Caco-2 (cell line): ENCODE data around the gene SEMA4D. TPM values are rescaled to one million over a fixed set of nuclear protein-coding genes. Genes with fewer than 3 reads are reported as not detected.

Source experiments
- BruUV-seq: library from RNA; stranded (reverse); fragments of 400-500 nt; replicated peaks from 2 replicates; lab custom pipeline; 2021; lab: Mats Ljungman, UMichigan
- CTCF ChIA-PET: fragments of 300-600 bp; sonication (Branson Sonifier 250); formaldehyde crosslinking; loops from one replicate; lab custom pipeline; 2022; ENCODE audit warnings: antibody characterized with exemption; lab: Charles Lee
- POLR2A ChIA-PET: fragments of 300-600 bp; sonication (Branson Sonifier 250); formaldehyde crosslinking; loops from one replicate; lab custom pipeline; 2022; ENCODE audit warnings: antibody characterized with exemption; lab: Charles Lee
- DNase-seq, 2 experiments: peaks; one replicate each; pipeline versions ENCODE4 v3.0.0 to v3.0.0-alpha.2; 2020 to 2022
- H3K27me3 ChIP-seq: replicated peaks from 2 replicates; pipeline ENCODE4 v1.6.0; 2011; ENCODE audit warnings: low read length; ENCODE audit not compliant: control insufficient read depth, insufficient read depth
- H3K36me3 ChIP-seq: 2 replicates; pipeline ENCODE4 v1.5.1; 2011; ENCODE audit warnings: low read length; ENCODE audit not compliant: control insufficient read depth, insufficient read depth
- H3K4me1 ChIP-seq: fragments of 250-450 bp; sonication (Bioruptor Pico); 2 replicates; pipeline ENCODE4 v1.5.1; 2020; ENCODE audit warnings: mild to moderate bottlenecking
- H3K4me3 ChIP-seq: 2 replicates; pipeline ENCODE4 v1.5.1; 2011; ENCODE audit warnings: low read depth, mild to moderate bottlenecking, control low read depth, low read length
- H3K9me3 ChIP-seq: fragments of 250-450 bp; sonication (Bioruptor Pico); 2 replicates; pipeline ENCODE4 v1.5.1; 2020; ENCODE audit warnings: mild to moderate bottlenecking, moderate library complexity
- H3K27ac Mint-ChIP-seq: one replicate; pipeline ENCODE4 v1.8.0; 2022; ENCODE audit warnings: mixed read lengths; ENCODE audit not compliant: unreplicated experiment
- H3K27me3 Mint-ChIP-seq: one replicate; pipeline ENCODE4 v1.8.0; 2022; ENCODE audit warnings: mixed read lengths; ENCODE audit not compliant: insufficient read depth, unreplicated experiment
- H3K36me3 Mint-ChIP-seq: one replicate; pipeline ENCODE4 v1.8.0; 2022; ENCODE audit warnings: mild to moderate bottlenecking, mixed read lengths; ENCODE audit not compliant: insufficient read depth, unreplicated experiment
- H3K4me1 Mint-ChIP-seq: one replicate; pipeline ENCODE4 v1.8.0; 2022; ENCODE audit warnings: low read depth, mixed read lengths; ENCODE audit not compliant: unreplicated experiment
- H3K4me3 Mint-ChIP-seq: one replicate; pipeline ENCODE4 v1.8.0; 2022; ENCODE audit warnings: mild to moderate bottlenecking, moderate library complexity, mixed read lengths; ENCODE audit not compliant: unreplicated experiment
- H3K9me3 Mint-ChIP-seq: one replicate; pipeline ENCODE4 v1.8.0; 2022; ENCODE audit warnings: mixed read lengths; ENCODE audit not compliant: unreplicated experiment
- intact Hi-C: fragments of 100-400 bp; cut with micrococcal nuclease; formaldehyde crosslinking; loops from one replicate; pipeline ENCODE4 v1.10.0; 2022; ENCODE audit not compliant: unreplicated experiment
- total RNA-seq: library from RNA; stranded (reverse); gene quantifications from 2 replicates; pipeline ENCODE4 v1.2.3, GENCODE V29; 2022
- TF ChIP-seq, protein P1 (sequence below), 2 experiments: fragments of 200-600 bp in 1 of 2; IDR thresholded peaks; 1 replicate in 1 of 2; 2 replicates in 1 of 2; pipeline versions ENCODE4 v1.5.1 to v1.8.0; 2011 to 2022; ENCODE audit warnings: antibody characterized with exemption in 1 of 2, control low read depth in 1 of 2, inconsistent platforms in 1 of 2, low read depth in 1 of 2, low read length in 1 of 2, mild to moderate bottlenecking in 1 of 2, moderate library complexity in 1 of 2; ENCODE audit not compliant: insufficient read depth in 1 of 2, severe bottlenecking in 1 of 2, unreplicated experiment in 1 of 2

Gene SEMA4D
- total RNA-seq, 1 experiment from 2014 or later = 17.1 TPM

DNA sequence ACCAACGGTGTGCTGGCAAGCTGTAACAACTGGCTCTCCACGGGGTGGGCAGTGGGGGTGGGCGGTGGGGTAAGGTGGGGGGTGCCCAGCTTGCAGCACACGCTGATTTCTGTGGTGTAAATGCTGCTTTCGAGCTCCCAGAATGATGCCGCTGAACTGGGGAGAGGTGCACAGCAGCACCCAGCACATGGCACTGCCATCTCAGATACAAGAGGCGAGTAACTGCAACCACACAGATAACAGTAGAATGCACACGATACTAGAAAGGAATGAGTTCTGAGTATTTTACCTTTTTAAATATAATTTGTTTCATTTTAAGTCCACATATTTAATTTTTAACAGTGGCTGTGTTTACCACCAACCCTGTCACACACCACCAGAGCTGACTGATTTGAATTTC, 87.9 kb downstream of the SEMA4D start:
- POLR2A ChIA-PET = no interaction called here
- Mint-ChIP-seq H3K27me3 (no peaks in the 10 kb centered on the region), H3K36me3 (no peaks in the 10 kb centered on the region), H3K27ac (no peak overlapping the region), H3K4me1 (no peaks in the 10 kb centered on the region), H3K9me3 (no peaks in the 10 kb centered on the region), H3K4me3 (no peak overlapping the region)
- TF ChIP-seq, protein P1, sequence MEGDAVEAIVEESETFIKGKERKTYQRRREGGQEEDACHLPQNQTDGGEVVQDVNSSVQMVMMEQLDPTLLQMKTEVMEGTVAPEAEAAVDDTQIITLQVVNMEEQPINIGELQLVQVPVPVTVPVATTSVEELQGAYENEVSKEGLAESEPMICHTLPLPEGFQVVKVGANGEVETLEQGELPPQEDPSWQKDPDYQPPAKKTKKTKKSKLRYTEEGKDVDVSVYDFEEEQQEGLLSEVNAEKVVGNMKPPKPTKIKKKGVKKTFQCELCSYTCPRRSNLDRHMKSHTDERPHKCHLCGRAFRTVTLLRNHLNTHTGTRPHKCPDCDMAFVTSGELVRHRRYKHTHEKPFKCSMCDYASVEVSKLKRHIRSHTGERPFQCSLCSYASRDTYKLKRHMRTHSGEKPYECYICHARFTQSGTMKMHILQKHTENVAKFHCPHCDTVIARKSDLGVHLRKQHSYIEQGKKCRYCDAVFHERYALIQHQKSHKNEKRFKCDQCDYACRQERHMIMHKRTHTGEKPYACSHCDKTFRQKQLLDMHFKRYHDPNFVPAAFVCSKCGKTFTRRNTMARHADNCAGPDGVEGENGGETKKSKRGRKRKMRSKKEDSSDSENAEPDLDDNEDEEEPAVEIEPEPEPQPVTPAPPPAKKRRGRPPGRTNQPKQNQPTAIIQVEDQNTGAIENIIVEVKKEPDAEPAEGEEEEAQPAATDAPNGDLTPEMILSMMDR (IDR thresholded peaks at IDR 0.05; ENCODE audit: insufficient read depth in 1 of 2, low read depth in 1 of 2, low read length in 1 of 2, severe bottlenecking in 1 of 2, unreplicated experiment in 1 of 2) = no peak
- no peak overlapping the region for H3K4me3 ChIP-seq
- H3K36me3 ChIP-seq = no peaks in the 10 kb centered on the region
- H3K4me1 ChIP-seq = no peaks in the 10 kb centered on the region
- CTCF ChIA-PET = no interaction called here
- DNase-seq = no peak
- H3K27me3 ChIP-seq = no peaks in the 10 kb centered on the region
- no peaks in the 10 kb centered on the region for H3K9me3 ChIP-seq
- no TSS peak for BruUV-seq
- intact Hi-C loops = no loop called here

DNA sequence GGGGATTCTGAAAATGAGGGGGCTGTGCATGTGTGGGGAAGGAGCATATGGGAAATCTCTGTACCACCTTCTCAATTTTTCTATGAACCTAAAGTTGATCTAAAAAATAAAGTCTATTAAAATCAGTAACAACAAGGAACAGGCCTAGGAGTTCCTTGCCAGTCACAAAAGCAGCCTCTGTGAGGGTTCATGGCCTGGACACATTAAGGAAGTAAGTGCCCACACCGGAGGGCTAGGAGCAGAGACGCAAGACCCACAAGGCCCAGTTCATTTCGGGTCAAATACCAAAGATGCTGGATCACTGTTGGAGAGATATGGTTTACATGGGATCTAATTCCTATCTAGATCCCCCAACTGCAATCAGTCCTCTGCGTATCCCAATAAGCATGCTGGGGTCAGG, 88.4 kb downstream of the SEMA4D start:
- intact Hi-C loops = no loop called here
- Mint-ChIP-seq H3K9me3 (no peaks in the 10 kb centered on the region), H3K4me3 (no peak overlapping the region), H3K36me3 (no peaks in the 10 kb centered on the region), H3K4me1 (no peaks in the 10 kb centered on the region), H3K27me3 (no peaks in the 10 kb centered on the region), H3K27ac (no peak overlapping the region)
- H3K27me3 ChIP-seq = no peaks in the 10 kb centered on the region
- DNase-seq = no peak
- no peaks in the 10 kb centered on the region for H3K36me3 ChIP-seq
- no peaks in the 10 kb centered on the region for H3K9me3 ChIP-seq
- no peaks in the 10 kb centered on the region for H3K4me1 ChIP-seq
- TF ChIP-seq, protein P1 (IDR thresholded peaks at IDR 0.05; ENCODE audit: insufficient read depth in 1 of 2, low read depth in 1 of 2, low read length in 1 of 2, severe bottlenecking in 1 of 2, unreplicated experiment in 1 of 2) = no peak
- ChIA-PET POLR2A (no interaction called here), CTCF (no interaction called here)
- no TSS peak for BruUV-seq
- no peak overlapping the region for H3K4me3 ChIP-seq

DNA sequence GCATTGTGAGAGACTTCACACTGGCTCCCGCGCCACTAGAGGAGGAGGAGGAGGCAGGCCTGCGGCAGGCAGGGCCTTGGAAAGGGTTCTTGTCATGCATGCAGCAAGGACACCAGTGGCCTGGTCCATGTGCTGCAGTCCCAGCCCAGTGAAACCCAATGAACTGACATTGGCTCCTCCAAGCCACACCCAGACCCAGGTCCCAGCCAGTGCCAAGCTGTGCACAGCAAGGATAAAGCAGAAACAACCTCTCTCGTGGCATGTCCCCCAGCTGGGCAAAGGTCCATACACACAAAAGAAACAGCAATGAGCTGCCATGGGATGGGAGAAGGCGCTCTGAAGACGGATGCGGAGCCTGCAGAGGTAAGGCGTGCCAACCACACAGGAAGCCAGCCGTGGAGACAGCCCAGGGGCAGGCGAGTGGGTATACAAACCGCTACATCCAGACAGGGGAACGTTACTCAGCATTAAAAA, 89.2 kb downstream of the SEMA4D start:
- TF ChIP-seq, protein P1 (IDR thresholded peaks at IDR 0.05; ENCODE audit: insufficient read depth in 1 of 2, low read depth in 1 of 2, low read length in 1 of 2, severe bottlenecking in 1 of 2, unreplicated experiment in 1 of 2) = no peak
- BruUV-seq = no TSS peak
- POLR2A ChIA-PET = no interaction called here
- H3K4me1 ChIP-seq = no peaks in the 10 kb centered on the region
- H3K4me3 ChIP-seq = no peak overlapping the region
- Mint-ChIP-seq H3K4me3 (no peak overlapping the region), H3K27me3 (no peaks in the 10 kb centered on the region), H3K27ac (no peak overlapping the region), H3K9me3 (no peaks in the 10 kb centered on the region), H3K36me3 (no peaks in the 10 kb centered on the region), H3K4me1 (no peaks in the 10 kb centered on the region)
- no peaks in the 10 kb centered on the region for H3K9me3 ChIP-seq
- CTCF ChIA-PET = no interaction called here
- intact Hi-C loops = no loop called here
- DNase-seq = no peak
- no peaks in the 10 kb centered on the region for H3K27me3 ChIP-seq
- no peaks in the 10 kb centered on the region for H3K36me3 ChIP-seq
